ENCODE measurements around the gene SYT11.

The SYT11 gene

GRCh38 chr1:155934097-155934935 lies 74.9 kb downstream of the SYT11 start, which contains the start of gene KHDC4:
Gene KHDC4, minus strand, starts transcription at chr1:155934413. Its CDS starts 40 bp downstream, at chr1:155934373.
- Histone ChIP-seq H3K4me3 (ENCODE audit: low read length) (peak within 1 kb of the TSS; percentile 85), H3K9ac (ENCODE audit: low read length) (peak within 1 kb of the TSS; percentile 91), H3K4me2 (ENCODE audit: low read depth, low read length) (peak within 1 kb of the TSS; percentile 86), H3K9me3 (replicated peaks; ENCODE audit: insufficient read depth, low read length) (no peaks in the 10 kb centered on the region), H4K20me1 (ENCODE audit: insufficient read depth, low read length) (peaks cover 13% of the 10 kb centered on the region), H3K79me2 (ENCODE audit: low read length) (peaks cover 52% of the 10 kb centered on the region), H3K27ac (ENCODE audit: low read length) (peak within 1 kb of the TSS; percentile 67), H3K4me1 (ENCODE audit: low read length) (peaks cover 19% of the 10 kb centered on the region), H3K27me3 (replicated peaks; ENCODE audit: insufficient read depth, low read length) (no peaks in the 10 kb centered on the region), H3K36me3 (replicated peaks; ENCODE audit: insufficient read depth, low read length) (peaks cover 12% of the 10 kb centered on the region), H3F3A (ENCODE audit: insufficient read depth, low read length) (peaks cover 29% of the 10 kb centered on the region), H2AFZ (ENCODE audit: low read length) (peak within 1 kb of the TSS; percentile 43), H3K9me2 (replicated peaks; ENCODE audit: insufficient read depth, low read length) (no peaks in the 10 kb centered on the region)
- peak; percentile 37 for TF ChIP-seq CTCF (IDR thresholded peaks at IDR 0.05; ENCODE audit: low read length)
- TF ChIP-seq EZH2phosphoT487 (IDR thresholded peaks at IDR 0.05; ENCODE audit: low read length), result no peak
- DNase-seq, result peak; percentile 100
